Gastrocnemius medialis (tissue), 4 donors: Measurements from ENCODE around the gene GPAT2.

Experiments used
- CTCF ChIP-seq, 5 experiments: fragments of 450-650 bp in 3 of 5; fragments of 200-600 bp in 2 of 5; sonication (generic) in 2 of 5; IDR thresholded peaks in 4 of 5; conservative IDR thresholded peaks in 1 of 5; 1 replicate in 4 of 5; 2 replicates in 1 of 5; pipeline ENCODE4 v1.5.1; 2016 to 2019; ENCODE audit warnings: antibody characterized with exemption in 5 of 5, mild to moderate bottlenecking in 3 of 5, moderate library complexity in 3 of 5
- POLR2A ChIP-seq, 2 donors: fragments of 450-650 bp; IDR thresholded peaks; one replicate each; pipeline ENCODE4 v1.6.1; 2017; ENCODE audit warnings: antibody characterized with exemption in 2 of 2, mild to moderate bottlenecking in 2 of 2, moderate library complexity in 2 of 2

- TF ChIP-seq CTCF (IDR thresholded peaks at IDR 0.05 in 4 of 5, conservative IDR thresholded peaks at IDR 0.05 in 1 of 5) (no peak), POLR2A (IDR thresholded peaks at IDR 0.05) (no peak)
Observed at GRCh38 chr2:96083989-96084857, 49.5 kb upstream of the GPAT2 start.
